Lower lobe of right lung (tissue), 2 donors: ENCODE results near the gene MAVS. TPM values are rescaled to one million over a fixed set of nuclear protein-coding genes. Genes with fewer than 3 reads are reported as not detected.

ENCODE experiments used
- ATAC-seq, 2 donors: fragments of 200-7000 bp; cut with Tn5 transposase; one replicate each; pipeline ENCODE4 v1.9.1; 2020 to 2022; ENCODE audit warnings: mild to moderate bottlenecking in 2 of 2, moderate library complexity in 2 of 2
- DNase-seq: peaks from one replicate; pipeline ENCODE4 v3.0.0-alpha.2; 2020
- H3K27ac ChIP-seq: fragments of 200-600 bp; one replicate; pipeline ENCODE4 v1.8.0; 2022
- H3K27me3 ChIP-seq: fragments of 200-600 bp; one replicate; pipeline ENCODE4 v1.8.0; 2022; ENCODE audit warnings: low read depth
- H3K36me3 ChIP-seq: fragments of 200-600 bp; one replicate; pipeline ENCODE4 v1.8.0; 2022; ENCODE audit warnings: mild to moderate bottlenecking
- H3K4me1 ChIP-seq: fragments of 200-600 bp; one replicate; pipeline ENCODE4 v1.8.0; 2022
- H3K4me3 ChIP-seq: fragments of 200-600 bp; one replicate; pipeline ENCODE4 v1.8.0; 2022; ENCODE audit warnings: mild to moderate bottlenecking
- H3K9me3 ChIP-seq: fragments of 200-600 bp; one replicate; pipeline ENCODE4 v1.8.0; 2022
- intact Hi-C: fragments of 100-400 bp; cut with DNase I; formaldehyde crosslinking; loops from one replicate; pipeline ENCODE4 v1.11.0; 2022
- total RNA-seq: library from RNA; stranded (reverse); fragmentation: NEBNext Ultra II Directional; extraction: Animal tissue kit (Norgen Biotek cat#: 25700); gene quantifications from one replicate; pipeline ENCODE4 v1.2.1, GENCODE V29; 2021
- TF ChIP-seq, protein P1 (sequence below): fragments of 200-600 bp; IDR thresholded peaks from one replicate; pipeline ENCODE4 v1.8.0; 2022; ENCODE audit warnings: antibody characterized with exemption, mild to moderate bottlenecking
- donor health status: DM: no; HTN: yes; CAD: no; lungs with severe emphysema.

The MAVS gene
- total RNA-seq, 1 donor from 2014 or later, result 42.9 TPM

DNA sequence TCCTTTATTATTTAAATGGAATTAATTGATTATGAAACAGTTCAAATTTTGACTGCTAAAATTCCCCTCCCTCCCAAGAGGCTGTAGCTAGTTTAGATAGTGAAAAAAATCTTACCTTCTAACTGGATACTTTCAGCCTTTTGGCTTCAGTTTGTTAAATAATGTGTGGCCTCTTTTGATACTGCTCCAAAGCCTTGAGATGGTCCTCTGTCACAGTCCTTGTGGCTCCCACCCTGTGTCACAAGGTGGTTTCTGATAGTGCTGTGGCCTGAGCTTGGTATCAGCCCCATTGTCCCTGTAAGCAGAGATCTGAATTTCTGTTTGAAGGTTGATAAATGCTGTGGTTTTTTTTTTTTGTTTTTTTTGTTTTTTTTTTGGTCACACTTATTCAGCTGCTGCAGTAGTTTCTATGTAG is 63.3 kb downstream of the MAVS start:
- Histone ChIP-seq H3K27me3 (no peaks in the 10 kb centered on the region), H3K4me3 (no peak overlapping the region), H3K4me1 (peaks cover 12% of the 10 kb centered on the region), H3K27ac (no peak overlapping the region), H3K36me3 (peaks cover 73% of the 10 kb centered on the region), H3K9me3 (no peaks in the 10 kb centered on the region)
- no peak for ATAC-seq
- intact Hi-C loops, result no loop called here
- DNase-seq, result no peak
- TF ChIP-seq, protein P1, sequence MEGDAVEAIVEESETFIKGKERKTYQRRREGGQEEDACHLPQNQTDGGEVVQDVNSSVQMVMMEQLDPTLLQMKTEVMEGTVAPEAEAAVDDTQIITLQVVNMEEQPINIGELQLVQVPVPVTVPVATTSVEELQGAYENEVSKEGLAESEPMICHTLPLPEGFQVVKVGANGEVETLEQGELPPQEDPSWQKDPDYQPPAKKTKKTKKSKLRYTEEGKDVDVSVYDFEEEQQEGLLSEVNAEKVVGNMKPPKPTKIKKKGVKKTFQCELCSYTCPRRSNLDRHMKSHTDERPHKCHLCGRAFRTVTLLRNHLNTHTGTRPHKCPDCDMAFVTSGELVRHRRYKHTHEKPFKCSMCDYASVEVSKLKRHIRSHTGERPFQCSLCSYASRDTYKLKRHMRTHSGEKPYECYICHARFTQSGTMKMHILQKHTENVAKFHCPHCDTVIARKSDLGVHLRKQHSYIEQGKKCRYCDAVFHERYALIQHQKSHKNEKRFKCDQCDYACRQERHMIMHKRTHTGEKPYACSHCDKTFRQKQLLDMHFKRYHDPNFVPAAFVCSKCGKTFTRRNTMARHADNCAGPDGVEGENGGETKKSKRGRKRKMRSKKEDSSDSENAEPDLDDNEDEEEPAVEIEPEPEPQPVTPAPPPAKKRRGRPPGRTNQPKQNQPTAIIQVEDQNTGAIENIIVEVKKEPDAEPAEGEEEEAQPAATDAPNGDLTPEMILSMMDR, result no peak

DNA sequence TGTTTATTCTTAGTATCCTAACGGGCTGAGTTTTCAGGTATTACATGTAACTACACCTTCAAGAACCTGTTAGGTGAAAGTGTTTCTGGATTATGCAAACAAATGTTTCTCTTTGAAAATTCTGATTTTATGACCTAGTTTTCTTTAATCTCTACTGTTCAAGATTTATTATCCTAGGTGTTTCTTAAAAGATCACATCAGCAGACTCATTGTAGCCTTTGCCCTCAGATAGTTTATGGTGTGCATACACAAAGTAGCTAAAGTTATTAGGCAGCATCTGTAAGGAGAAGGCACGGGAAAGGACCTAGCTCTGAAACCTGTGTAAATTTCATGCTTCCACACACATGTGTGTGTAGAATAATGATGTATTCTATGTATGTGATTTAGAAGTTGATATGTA is 64.2 kb downstream of the MAVS start:
- ATAC-seq (no peak), DNase-seq (no peak)
- TF ChIP-seq, protein P1, result no peak
- Histone ChIP-seq H3K27me3 (no peaks in the 10 kb centered on the region), H3K27ac (no peak overlapping the region), H3K4me3 (no peak overlapping the region), H3K9me3 (no peaks in the 10 kb centered on the region), H3K36me3 (peaks cover 82% of the 10 kb centered on the region), H3K4me1 (peaks cover 12% of the 10 kb centered on the region)
- intact Hi-C loops, result no loop called here

DNA sequence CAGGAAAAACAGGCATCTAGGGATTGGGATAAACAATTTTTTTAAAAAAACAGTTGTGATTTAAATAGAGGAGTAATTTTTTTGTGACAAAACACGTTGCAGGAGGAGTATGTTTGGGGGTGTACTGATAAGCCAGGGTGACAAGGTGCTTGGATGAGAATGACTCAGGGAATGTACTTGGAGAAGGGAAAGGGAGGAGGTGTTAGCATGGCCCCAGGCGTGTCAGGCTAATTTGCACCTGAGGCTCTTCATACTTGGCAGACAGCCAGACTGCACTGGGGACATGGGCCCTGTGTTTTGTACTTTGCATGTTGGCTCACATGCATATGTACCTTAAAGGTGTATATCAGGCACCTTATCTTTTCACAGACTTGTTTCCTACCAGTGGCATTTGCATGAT is 65.3 kb downstream of the MAVS start:
- no peaks in the 10 kb centered on the region for H3K9me3 ChIP-seq
- no peak overlapping the region for H3K27ac ChIP-seq
- H3K4me3 ChIP-seq, result no peak overlapping the region
- H3K36me3 ChIP-seq, result peaks cover 93% of the 10 kb centered on the region
- peak; percentile 70 to 86 for ATAC-seq
- H3K4me1 ChIP-seq, result peaks cover 9% of the 10 kb centered on the region
- peak; percentile 57 for DNase-seq
- intact Hi-C loops, result no loop called here
- TF ChIP-seq, protein P1, result no peak
- no peaks in the 10 kb centered on the region for H3K27me3 ChIP-seq

DNA sequence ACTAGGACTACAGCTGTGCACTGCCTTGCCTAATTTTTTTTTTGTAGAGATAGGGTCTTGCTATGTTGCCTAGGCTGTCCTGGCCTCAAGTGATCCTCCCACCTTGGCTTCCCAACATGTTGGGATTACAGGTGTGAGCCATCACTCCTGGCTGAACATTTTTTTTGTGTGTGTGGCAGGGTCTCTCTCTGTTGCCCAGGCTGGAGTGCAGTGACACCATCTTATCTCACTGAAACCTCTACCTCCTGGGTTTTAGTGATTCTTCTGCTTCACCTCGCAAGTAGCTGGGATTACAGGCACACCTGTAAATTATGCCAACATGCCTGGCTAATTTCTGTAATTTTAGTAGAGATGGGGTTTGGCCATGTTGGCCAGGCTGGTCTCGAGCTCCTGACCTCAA is 67.8 kb downstream of the MAVS start:
- Histone ChIP-seq H3K27ac (no peak overlapping the region), H3K36me3 (peaks cover 96% of the 10 kb centered on the region)
- TF ChIP-seq, protein P1, result no peak

DNA sequence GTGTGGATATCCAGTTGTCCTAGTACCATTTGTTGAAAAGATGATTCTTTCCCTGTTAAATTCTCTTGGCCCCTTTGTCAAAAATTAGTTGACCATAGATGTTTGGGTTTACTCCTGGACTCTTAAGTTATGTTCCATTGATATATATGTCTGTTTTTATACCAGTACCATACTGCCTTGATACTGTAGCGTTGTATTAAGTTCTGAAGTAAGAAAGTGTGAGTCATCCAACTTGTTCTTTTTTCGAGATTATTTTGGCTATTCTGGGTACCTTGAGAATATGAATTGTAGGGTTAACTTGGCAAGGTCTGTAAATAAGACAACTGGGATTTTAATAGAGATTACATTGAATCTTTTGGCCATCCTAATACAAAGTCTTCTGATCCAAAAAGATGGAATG is 69.1 kb downstream of the MAVS start:
- no peak overlapping the region for H3K27ac ChIP-seq
- H3K27me3 ChIP-seq, result no peaks in the 10 kb centered on the region
- DNase-seq (no peak), ATAC-seq (no peak)
- H3K4me1 ChIP-seq, result peaks cover 15% of the 10 kb centered on the region
- TF ChIP-seq, protein P1, result no peak
- no peaks in the 10 kb centered on the region for H3K9me3 ChIP-seq
- peaks cover 95% of the 10 kb centered on the region for H3K36me3 ChIP-seq
- intact Hi-C loops, result no loop called here
- H3K4me3 ChIP-seq, result no peak overlapping the region

More for the DNA sequence above, 67.8 kb downstream of the MAVS start:
- no peaks in the 10 kb centered on the region for H3K27me3 ChIP-seq
- H3K4me3 ChIP-seq, result no peak overlapping the region
- H3K9me3 ChIP-seq, result no peaks in the 10 kb centered on the region
- ATAC-seq (no peak), DNase-seq (no peak)
- intact Hi-C loops, result no loop called here
- H3K4me1 ChIP-seq, result peaks cover 14% of the 10 kb centered on the region

DNA sequence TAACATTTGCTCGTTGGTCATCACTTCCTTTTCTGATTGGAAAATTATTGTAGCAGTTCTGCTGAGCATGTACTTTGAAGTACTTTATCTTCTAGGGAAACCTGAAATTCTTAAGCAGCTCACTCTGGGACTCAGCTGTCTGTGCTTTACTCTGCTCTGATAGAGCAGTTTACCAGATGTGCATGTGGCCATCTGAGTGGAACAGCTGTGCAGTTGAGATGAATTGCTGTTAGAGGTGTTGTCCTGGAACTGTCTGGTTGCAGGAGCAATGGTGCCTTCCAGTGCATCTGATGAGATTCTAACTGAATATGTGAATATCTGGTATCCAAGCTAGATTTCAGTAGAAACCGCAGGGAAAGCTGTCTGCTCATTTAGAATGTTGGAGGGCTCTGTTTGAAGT is 69.7 kb downstream of the MAVS start:
- Histone ChIP-seq H3K9me3 (no peaks in the 10 kb centered on the region), H3K36me3 (peaks cover 95% of the 10 kb centered on the region), H3K4me3 (no peak overlapping the region), H3K27me3 (no peaks in the 10 kb centered on the region), H3K4me1 (peaks cover 15% of the 10 kb centered on the region), H3K27ac (no peak overlapping the region)
- TF ChIP-seq, protein P1, result no peak
- ATAC-seq (no peak), DNase-seq (no peak)
- intact Hi-C loops, result no loop called here
